GM18861 (cell line): ENCODE results near the gene TK2.
"Not testable (repeated sequence)": the region's sequence is repeated elsewhere in the genome, so short reads cannot be mapped to it uniquely, and the experiment has no call there.

Source experiments
- ATAC-seq: cut with Tn5 transposase; IDR thresholded peaks from one replicate; pipeline ENCODE4 v1.9.1; 2021; ENCODE audit not compliant: unreplicated experiment

TK2 gene

DNA sequence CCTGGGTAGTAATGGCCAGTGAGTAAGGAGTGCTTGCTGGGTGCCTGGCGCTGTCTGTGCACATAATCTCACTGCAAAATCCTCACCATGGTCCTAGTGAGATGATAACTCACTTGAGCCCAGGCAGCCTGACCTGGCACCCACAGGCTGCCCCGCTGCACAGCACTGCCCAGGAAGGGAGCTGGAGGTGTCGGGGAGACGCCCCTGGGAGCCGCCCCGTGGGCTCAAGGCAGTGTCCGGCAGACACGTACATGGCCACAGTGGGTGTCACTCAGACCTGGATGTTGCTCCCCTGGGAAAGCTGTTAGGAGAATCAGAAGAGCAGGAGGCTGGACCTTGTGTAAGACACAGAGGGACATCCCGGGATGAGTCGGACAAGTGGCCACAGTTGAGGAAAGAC is 78.7 kb downstream of the TK2 start:
- ATAC-seq = no peak

- ATAC-seq = no peak
These were observed 79.4 kb downstream of the TK2 start for GRCh38 chr16:66470556-66470955.

DNA sequence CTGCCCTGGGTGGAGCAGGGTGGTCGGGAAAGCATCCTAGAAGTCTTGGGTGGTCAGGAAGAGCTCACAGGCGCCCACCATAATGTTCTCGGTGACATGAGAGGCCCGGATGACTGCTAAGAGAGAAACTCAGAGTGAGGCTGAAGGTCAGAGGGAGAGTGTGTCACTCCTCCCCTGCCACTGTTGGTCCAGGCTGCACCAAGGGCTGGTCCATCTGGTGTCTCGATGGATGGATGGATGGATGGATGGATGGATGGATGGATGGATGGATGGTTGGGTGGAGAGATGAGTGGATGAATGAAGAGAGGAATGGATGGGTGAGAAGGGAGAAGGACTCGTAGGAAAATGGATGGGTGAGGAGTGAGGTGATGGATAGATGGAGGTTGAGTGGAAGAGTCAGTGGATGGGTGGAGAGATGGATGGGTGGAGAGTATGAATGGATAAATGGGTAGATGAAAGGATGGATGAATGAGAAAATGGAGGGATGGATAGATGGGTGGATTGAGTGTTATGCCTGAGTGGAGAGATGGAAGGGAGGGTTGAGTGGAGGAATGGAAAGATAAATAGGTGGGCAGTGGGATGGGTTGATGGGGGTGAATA is 79.9 kb downstream of the TK2 start:
- no peak for ATAC-seq

- no peak for ATAC-seq
These were observed 80.5 kb downstream of the TK2 start for GRCh38 chr16:66469291-66469946.

DNA sequence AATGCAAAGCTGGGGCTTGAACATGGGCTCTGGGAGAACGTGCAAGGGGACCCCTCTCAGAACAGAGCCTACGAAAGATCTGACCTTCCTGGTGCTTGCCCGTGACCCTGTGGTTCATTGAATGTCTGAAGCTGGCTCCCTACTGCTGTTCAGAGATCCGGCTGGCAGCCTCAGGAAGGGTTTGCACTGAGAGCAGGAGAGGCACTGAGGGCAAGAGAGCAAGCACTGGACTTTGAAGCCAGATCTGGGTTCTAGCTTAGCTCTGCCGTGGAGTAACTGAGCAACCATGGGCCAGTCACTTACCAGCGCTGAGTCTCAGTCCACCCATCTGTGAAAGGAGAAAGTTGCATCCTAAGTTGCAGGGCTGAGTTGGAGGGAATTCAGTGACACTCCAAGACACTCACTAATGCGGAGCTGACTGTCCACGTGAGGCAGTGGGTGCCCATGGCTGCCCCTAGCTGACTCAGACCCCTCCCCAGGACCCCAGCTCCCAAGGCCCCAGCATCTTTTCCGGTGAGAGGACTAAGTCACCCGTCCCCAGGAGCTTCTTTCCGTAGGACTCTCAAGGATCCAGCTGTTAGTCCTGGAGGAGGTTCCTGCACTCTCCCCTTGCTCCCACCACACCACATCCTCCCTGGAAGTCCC is 81.5 kb downstream of the TK2 start:
- ATAC-seq = no peak

GRCh38 chr16:66467611-66468010 is 82.3 kb downstream of the TK2 start:
- no peak for ATAC-seq

- not testable (repeated sequence) for ATAC-seq
These were observed 83.3 kb downstream of the TK2 start for GRCh38 chr16:66466636-66467035.

DNA sequence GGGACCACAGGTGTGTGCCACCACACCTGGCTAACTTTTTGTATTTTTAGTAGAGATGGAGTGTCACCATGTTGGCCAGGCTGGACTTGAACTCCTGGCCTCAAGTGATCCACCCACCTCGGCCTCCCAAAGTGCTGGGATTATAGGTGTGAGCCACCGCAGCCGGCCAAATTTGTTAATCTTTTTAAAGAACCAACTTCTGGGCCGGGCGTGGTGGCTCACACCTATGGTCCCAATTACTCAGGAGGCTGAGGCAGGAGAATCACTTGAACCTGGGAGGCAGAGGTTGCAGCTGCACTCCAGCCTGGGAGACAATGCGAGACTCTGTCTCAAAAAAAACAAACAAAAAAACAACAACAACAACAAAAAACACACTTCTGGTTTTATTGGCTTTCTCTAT is 84.0 kb downstream of the TK2 start:
- not testable (repeated sequence) for ATAC-seq

DNA sequence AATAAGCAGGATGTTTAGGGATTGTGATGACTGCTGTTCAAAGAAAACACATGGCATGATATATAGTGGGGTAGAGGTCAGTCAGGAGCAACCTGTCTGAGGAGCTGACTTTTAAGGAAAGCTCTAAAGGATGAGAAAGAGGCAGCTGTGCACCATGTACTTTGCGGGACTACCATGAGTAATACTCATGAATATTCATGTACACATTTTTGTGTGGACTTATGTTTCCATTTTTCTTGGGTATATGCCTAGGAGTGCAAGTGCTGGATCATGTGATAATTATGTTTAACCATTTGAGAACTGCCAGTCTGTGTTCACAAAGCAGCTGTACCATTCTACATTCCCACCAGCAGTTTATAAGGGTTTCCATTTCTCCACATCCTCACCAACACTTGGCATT is 87.0 kb downstream of the TK2 start:
- no peak for ATAC-seq

DNA sequence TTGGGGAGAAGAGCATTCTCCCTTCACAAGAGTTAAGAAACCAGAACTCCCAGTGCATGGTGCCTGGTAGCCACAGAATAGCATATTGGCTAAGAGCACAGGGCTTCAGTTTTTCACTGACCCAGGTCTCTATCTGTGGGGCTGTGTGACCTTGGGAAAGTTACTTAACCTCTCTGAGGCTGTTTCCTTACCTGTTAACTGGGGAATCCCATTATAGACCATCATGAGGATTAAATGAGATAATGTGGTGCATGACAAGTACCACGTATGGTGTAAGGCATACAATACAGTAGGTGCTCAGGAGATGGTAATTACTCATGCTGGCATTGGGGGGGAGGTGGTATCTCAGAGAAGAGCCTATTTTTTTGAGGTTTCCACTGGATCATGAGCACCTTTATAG is 89.2 kb downstream of the TK2 start:
- no peak for ATAC-seq

DNA sequence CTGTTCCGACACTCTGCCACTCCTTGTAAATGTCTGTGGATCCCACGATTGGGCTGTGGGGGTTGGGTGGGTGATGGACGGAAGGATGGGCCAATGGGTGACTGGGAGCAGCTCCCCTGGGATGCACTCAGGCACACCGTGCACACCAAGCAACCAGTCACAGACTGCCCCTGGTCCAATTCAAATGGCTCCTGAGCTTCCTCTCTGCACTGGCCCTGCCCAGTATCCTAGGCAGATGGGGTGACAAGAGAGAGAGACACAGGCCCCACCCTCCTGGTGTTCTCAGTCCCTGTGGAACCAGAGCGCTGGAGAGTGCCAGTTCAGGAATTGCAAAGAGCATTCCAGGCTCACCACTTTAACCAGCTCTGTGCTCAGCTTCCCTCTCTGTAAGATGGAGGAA is 90.0 kb downstream of the TK2 start:
- no peak for ATAC-seq

- no peak for ATAC-seq
These were observed 91.1 kb downstream of the TK2 start for GRCh38 chr16:66458853-66459252.

GRCh38 chr16:66458292-66458691 is 91.6 kb downstream of the TK2 start:
- ATAC-seq = no peak
